T follicular helper cell (primary cell): ENCODE data around the gene PREX1.

Experiments used
- DNase-seq: peaks from one replicate; pipeline ENCODE4 v3.0.0-alpha.2; 2020; ENCODE audit warnings: low read depth

PREX1 gene

DNA sequence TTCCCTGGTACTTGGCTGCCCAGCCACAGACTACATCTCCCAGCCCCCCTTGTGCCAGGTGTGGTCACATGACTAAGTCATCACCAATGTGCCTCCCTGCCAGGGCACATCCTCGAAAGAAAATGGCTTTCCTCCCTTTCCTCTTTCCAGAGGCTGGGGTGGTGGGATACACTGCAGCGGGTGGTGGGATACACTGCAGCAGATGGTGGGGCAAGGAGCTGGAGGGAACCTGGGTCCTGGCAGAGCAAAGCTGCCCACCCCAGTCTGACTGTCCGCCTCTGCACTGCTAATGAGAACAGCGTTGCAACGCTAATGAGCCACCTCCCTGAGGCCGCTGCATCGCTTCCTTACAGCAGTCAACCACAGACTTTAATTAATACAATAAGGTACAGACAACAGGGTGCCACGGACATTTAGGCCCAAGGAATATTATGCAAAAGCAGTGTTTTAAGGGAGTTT lies 125.3 kb downstream of the PREX1 start:
- no peak for DNase-seq

DNA sequence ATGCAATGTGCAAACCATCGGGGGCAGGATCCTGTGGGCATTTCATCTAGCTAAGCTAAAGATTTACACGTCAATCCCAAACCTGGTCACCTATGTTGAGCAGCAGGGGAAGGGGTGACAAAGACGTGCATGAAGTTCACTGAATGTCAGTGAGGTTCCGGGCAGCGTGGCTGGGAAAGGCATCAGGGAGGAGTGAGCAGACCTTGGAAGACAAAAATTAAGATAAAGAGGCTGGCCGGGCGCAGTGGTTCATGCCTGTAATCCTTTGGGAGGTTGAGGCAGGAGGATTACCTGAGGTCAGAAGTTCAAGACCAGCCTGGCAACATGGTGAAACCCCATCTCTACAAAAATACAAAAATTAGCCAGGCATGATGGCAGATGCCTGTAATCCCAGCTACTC lies 126.1 kb downstream of the PREX1 start:
- no peak for DNase-seq

DNA sequence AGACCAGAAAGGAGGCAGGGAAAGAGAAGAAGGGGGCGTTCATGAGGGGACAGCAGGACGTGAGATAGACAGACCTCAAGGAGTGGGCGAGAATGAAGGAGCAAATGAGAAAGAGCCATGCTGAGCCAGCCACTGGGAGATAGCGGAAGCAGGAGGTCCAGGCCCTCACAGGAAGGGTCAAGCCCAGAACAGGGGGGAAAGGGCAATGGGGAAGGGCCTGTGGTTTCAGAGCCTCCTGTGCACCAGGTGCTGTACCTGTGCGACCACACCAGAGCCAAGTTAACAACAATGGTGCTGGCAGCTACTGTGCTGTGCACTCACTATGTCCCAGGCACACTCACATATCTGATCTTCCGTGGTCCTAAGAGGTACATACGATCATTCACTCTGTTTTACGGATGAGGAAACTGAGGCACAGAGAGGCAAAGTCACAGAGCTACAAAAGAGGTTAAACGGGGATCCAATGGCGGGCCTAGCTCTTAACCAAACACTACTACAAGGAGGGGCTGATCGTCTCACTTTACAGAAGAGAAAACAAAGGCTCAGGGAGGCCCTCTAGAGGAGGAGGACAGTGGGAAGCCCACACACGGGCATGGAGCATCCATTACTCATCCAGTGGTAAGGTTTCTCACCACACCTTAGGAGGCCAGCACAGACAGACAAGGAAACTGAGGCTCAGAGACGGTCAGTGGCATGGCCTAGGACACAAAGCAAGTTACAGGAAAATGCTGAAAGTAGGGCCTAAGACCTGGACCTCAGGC lies 129.1 kb downstream of the PREX1 start:
- no peak for DNase-seq

DNA sequence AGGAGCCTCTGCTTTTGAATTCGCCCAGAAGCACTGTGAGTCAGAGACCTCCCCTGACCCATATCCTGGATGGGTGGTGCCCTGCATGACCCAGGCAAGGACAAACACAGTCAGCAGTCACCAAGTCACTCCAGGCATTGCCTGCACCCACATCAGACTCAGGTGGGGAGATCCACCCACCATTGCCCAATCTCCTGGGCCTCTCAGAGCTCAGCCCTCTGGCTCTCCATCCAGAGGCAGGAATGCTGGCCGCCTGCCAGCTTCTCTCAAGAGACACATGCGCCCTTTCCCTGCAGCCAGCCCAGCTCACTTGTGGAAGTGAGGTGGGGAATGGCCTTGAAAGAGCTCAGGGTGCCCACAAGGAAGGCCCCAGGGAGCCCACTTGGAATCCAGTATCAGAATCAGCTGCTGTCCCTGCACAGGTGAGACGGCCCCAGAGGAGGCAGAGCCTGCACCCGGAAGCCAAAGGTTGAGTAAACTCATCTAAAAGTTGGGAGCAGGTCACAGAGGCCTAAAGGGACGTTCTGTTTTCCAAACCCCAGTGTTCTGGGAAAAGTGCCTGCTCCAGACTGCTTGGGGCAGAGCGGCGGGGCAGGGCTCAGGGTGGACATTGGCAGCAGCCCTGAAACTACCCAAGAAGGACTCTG lies 129.8 kb downstream of the PREX1 start:
- no peak for DNase-seq

DNA sequence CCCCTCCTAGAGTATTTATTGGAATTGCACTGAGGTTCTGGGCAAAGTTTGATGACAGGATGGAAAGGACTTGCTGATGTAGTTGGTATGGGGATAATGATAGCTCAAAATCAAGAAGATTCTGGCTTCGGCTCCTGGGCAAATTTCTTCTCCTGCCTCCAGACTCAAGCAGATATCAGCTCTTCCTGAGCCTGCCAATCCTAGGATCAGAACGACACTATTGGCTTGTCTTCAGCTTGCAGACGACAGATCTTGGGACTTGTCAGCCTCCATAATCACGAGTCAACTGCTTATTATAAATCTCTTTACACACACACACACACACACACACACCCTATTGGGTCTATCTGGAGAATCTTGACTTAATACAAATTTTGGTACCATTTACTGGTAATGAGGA lies 131.1 kb downstream of the PREX1 start:
- no peak for DNase-seq

DNA sequence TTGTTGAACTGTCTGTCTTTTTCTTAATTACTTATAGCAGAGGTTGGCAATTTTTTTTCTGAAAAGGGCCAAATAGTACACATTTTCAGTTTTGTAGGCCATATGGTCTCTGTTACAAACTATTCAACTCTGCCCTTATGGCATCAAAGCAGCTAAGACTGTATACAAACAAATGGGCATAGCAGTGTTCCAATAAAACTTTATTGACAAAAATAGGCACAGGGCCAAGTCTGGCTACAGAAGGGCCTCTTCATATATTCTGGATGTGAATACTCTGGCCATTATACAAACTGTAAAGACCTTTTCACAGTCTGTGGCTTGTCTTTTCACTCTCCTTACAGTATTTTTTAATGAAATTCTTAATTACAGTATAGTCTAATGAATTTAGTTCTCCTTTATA lies 132.1 kb downstream of the PREX1 start:
- no peak for DNase-seq

DNA sequence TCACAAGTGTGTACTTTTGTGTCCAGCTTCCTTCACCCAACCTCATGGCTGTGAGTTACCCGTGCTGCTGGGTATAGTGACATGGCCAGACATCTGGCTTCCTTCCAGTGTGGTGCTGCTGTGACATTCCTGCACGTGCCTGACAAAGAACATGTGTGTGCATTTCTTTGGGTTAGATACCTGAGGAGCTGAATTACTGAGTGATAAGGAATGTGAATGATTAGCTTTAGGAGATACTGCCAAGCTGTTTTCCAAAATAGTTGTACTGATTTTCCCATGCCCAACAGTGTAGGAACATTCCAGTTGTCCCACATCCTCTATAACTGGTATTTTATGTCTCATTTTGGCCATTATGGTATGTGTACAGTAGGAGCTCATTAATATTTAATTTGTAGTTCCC lies 132.5 kb downstream of the PREX1 start:
- no peak for DNase-seq

DNA sequence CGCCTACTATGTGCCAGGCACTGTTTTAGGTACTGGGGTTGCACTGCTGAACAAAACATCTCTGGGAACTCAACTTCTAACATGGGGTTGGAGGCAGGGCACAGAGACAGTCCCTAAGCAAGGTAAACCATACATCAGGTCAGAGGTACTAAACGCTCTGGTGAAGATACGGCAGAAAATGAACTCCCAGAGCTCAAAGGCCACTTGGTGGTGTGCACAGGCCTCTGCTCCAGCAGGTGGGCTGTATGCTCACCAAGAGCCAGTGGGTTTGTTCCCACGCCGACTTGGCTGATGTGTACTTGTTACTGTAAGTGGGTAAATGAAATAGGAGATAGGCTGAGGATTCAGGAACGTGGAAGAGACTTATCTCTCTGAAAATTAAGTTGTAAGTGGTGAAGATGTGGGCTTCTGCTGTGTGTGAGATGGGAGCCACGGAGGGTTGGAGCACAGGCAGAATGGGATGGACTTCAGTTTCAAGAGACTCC lies 133.4 kb downstream of the PREX1 start:
- no peak for DNase-seq

DNA sequence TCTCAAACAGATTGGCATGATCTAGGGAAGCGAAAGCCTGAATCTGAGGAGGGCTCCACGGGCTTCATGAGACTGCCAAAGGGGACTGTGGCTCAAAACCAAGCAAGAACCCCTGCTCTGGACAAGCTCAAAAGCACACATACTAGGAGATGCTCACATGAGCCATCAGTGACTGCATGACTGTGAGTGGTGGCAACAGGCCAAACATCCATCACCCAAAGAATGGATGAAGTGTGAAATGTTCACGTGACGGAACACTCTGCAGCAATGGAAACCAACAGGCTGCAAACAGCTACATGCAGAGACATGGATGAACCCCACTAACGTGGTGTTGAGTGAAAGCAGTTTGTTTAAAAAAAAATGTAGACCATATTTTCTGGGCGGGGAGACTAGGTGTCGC lies 136.3 kb downstream of the PREX1 start:
- DNase-seq: no peak

DNA sequence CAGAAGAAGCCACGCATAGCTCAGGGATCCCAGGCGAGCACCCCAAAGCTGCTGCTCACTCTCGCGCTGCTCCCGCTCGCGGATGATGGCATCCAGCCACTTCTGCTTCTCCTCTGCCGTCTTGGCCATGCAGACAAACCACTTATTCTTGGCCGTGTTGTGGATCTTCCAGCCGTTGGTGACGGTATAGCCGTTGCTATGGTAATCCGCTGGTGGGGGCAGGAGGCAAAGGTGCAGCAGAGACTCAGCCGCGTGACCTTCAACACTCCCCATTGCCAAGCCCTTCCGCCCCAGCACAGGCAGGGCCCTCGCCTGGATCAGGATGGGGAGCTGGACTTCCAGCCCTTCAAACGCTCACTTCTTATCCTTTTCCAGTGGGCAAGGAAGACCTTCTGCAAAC lies 136.9 kb downstream of the PREX1 start:
- DNase-seq: no peak

DNA sequence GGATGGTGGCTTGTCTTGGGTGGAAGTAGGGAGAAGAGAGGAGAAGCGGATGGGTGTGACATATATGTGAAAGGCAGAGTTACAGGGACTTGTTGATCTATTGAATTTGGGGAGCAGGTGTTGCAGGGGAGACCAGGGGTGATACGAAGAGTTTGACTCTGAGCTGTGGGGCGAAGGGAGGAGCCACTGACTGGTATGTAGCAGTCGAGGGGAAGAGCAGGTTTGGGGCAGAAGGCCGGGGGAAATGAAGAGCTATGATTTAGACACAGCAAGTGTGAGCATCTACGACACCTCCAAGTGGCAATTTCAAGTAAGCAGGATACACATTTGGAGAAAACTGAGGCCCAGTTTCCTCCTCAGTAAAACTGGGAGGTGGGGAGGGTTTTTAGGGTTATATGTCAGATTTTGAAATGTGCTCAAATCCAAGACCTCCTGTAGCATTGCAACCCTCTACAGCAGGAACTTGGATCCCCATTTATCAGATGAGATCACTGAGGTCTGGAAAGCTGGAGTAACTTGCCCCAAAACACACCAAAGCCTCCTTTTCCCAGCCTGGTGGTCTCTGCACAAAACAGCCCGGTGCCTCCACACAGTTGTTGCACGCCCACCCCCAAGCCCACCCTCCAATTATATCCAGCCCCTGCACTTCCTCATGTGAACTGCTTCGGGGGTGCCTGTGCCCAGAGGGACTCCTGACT lies 137.8 kb downstream of the PREX1 start:
- no peak for DNase-seq

DNA sequence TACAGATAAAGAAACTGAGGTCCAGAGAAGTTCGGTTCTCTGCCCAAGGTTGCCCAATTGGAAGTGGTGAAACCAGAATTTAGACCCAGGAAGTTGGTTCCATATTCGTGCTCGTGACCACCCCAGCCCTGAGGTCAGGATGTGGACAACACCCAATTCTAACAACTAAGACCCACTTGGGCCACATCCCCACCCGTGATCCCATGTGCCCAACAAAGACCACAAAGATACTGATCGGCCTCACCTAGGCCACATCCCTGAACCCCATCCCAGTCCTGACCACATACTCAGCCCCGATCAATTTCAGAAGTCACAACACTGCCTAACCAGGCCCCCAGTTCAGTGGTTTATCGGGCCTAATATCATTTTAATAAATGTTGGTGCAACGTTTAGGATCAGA lies 138.4 kb downstream of the PREX1 start:
- DNase-seq: no peak

DNA sequence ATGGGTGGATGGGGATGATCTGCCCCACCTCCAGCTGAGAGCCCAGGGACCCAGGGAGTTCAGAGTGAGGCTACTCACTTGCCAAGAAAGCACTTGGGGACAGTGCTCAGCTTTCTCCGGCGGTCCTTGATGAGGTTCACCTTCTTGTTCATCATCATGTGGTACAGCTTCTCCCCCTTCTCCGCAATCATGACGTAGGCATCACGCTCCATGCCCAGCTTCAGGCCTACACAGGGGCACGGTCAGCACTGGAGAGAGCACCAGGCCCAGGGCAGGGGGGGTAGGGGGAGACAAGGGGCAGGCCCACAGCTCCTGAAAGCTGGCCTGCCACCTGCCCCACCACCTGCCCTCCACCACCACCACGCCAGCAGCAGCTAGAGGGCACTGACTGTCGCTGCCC lies 139.2 kb downstream of the PREX1 start:
- no peak for DNase-seq

DNA sequence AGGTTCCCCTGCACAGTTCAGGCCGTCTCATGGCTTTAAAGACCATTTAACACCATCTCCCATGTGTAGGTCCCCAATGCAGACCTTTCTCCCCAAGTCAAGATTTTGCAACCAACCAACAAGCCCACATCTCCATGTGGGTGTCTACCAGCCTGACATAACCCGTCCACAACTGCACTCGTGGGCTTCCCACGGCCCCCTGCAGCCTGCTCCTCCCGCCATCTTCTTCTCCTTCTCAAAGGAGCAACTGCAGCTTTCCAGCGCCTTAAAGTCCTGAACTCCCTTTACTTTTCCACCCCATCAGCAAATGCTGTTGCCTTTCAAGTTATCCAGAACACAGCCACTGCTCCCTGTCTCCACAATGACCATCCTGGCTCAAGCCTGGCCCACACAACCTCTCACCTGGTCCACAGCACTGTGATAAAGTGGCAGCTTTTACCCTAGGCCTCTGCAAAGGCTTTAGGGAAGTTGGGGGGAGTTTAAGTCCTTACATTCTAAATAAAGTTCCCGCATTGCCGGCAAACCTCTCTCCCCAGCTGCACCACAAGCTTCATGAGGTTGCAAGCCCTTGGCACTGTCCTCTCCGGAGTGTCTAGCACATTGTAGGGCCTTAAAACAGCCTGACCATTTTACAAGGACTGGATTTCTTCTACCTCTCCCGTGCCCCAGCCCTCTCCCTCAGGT lies 140.5 kb downstream of the PREX1 start:
- DNase-seq: no peak

DNA sequence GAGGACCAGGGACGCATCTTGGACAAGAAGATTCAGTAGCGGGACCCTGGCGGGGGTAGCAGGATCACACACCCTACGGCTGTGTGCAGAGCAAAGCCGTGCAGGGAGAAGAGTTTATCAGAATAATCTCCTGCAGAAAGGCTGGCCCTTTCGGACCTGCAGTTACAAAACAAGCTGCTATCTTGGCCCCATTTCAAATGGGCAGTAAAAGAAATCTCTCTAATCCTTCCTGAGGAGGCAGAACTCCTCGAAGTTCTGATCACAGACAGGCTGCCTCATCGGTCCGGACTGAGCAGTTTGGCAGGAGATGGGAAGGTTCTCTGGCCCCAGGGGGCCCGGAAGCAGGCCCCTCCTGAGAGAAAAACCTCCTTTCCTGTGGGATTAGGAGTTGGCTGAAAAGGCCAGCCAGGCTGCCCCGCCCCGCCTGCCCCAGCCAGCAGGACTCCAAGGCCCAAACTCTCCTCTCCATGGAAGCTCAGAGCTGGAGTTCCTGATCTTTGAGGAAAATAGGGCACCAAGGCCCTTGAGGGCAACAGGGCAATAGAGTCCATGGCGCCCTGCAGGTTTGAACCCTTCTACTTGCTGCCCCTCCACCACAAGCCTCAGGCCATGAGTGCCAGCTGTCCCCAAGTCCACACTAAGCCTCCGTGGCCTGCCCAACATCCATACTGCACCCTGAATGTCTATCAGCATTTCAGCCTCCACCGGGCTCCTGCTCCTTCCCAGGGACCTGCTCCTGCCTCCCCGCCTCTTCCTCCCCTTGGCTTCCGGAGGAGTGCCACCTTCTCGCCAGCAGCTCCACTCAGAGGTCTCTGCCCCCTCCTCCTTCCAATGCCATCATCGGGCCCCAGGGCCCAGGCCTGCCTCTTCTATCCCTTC lies 141.3 kb downstream of the PREX1 start:
- DNase-seq: no peak

DNA sequence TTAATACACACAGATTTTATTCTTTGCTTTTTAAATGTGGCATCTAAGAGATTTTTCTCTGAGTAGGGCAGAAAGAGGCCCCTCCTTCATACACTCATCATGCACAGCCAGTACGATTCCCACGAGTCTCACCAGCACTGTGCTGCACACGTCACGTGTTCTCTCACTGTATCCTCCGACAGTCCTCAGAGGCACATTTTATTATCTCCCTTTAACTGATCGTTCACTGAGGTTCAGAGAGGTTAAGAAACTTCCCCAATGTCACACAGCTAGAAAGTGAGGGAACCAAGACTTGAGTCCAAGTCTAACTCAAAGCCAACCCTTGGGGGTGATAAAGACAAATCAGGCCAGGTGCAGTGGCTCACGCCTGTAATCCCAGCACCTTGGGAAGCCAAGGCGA lies 142.5 kb downstream of the PREX1 start:
- DNase-seq: no peak

DNA sequence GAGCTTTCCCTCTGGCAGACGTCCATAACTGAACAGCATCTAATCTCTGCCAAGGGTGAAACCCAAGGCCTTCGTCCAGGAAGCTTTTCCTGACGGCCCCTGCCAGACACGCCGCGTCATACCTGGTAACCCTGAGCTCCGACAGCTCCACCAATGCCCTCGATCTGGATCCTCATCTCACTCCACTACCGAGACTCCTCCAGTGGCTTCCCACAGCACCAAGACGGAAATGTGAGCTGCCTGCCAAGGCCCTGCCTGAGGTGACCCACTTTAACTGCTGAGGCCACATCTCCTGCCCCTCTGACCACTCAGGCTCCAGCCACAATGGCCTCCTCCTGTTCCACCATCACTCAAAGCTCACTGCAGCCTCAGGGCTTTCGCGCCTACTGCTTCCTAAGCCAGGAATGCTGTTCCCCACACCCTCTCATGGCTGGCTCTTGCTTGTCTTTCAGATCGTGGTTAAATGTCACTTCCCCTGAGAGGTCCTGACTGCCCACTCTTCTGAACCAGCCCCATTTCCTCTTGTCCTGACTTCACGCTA lies 143.2 kb downstream of the PREX1 start:
- DNase-seq: no peak

DNA sequence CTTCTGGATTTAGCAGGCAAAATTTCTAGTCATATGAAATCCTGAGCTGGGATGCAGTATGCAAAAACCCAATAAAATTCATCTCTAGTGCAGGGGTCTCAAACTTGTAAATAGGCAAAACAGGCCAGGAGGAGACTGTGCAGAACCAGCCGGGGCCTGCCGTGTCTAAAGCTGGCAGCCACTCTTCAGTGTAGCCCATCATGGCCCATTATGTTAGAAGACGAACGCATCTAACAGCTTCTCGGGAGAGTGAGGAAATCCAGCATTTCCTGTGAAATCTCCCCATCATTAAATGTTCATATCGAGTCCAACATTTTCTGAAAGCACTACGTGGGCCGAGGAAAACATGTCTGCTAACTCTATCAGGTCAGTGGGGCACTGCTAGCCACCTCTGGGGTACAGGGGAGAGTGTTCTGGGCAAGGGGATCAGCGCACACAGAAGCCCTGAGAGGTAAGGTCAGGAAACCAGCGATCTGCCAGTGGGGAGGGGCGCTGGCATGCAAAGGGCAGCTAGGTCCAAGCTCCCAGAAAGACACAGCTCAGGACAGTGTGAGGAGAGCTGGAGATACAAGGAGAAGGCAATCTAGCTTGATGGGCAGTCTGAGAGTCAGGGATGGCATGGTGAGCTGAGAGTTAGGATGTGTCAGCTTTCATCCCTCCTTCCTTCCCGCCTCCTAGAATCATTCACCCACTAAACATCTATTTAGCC lies 144.2 kb downstream of the PREX1 start:
- no peak for DNase-seq

DNA sequence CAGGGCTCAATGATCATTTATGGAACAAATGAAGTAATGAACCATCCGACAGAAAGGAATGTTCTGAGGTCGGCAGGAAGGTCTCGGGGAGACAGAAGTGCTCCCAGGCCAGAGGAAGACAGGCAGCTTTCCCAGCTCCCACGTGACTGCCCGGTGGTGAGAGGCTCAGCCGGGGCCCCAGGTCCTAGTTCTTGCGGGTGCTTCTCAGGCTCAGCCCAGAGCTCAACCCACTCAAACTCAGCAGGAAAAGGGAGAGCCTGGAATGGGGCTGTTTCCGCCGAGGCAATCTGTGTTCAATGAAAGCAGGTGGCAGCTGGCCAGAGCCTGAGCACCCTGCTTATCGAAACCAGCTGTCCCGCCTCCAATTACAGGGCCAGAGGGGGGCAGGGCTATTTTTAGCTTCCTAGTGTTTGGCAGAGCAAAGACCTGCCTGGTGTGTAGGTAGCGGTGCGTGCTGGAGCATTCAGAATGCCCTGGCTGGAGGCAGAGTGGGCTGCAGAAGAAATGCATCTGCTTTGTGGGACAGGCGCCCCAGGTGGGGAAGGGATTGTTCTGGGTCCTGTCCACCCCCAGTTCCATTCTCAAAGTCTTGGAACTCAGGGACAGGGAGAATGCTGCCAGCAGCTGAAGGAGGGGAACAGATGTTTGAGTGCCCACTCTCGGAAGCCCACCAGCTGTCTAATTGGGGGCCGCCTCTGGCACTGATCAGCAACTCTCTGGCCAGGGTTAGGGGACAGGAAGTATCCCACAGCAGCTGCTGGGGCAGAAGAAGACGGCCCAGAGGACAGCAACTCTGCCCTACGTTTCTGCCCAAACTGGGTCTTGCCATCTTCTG lies 145.1 kb downstream of the PREX1 start:
- no peak for DNase-seq
